ENCODE data around the gene SLC12A7. TPM values are rescaled to one million over a fixed set of nuclear protein-coding genes. Genes with fewer than 3 reads are reported as not detected.

Gene SLC12A7
- total RNA-seq, 2 donors from 2014 or later, result 58.9 to 61.6 TPM

- Mint-ChIP-seq H3K9me3 (no peaks in the 10 kb centered on the region), H3K27me3 (ENCODE audit: insufficient read depth) (no peaks in the 10 kb centered on the region), H3K27ac (no peak overlapping the region), H3K36me3 (ENCODE audit: low read depth) (no peaks in the 10 kb centered on the region), H3K4me3 (no peak overlapping the region), H3K4me1 (peaks cover 53% of the 10 kb centered on the region)
- no peak for DNase-seq
- no peaks in the 10 kb centered on the region for H3K27me3 ChIP-seq (ENCODE audit: control insufficient read depth, insufficient read depth, low read length, poor library complexity, severe bottlenecking)
- H3K4me1 ChIP-seq (ENCODE audit: control insufficient read depth, insufficient read depth, low read length), result peaks cover 36% of the 10 kb centered on the region
- no peak overlapping the region for H3K27ac ChIP-seq (ENCODE audit: low read depth, low read length)
- no peak for TF ChIP-seq CTCF (conservative IDR thresholded peaks at IDR 0.05)
- no peaks in the 10 kb centered on the region for H3K9me3 ChIP-seq (ENCODE audit: control insufficient read depth, low read length)
- peaks cover 9% of the 10 kb centered on the region for H3K36me3 ChIP-seq (ENCODE audit: control insufficient read depth, insufficient read depth, low read length)
- 84 to 87% methylated on average over 17 to 27 of the region's 27 CpGs for WGBS, 2 experiments (ENCODE audit: insufficient coverage in 1 of 2, insufficient read length in 1 of 2)
- H3K9ac ChIP-seq (ENCODE audit: extremely low read depth, low read length, poor library complexity, severe bottlenecking), result no peak overlapping the region
- no peak overlapping the region for H3K4me3 ChIP-seq (ENCODE audit: low read length)
Observed at GRCh38 chr5:1104327-1105006, 7.4 kb downstream of the SLC12A7 start.

- Histone ChIP-seq H3K27ac (ENCODE audit: low read depth, low read length) (no peak overlapping the region), H3K4me1 (ENCODE audit: control insufficient read depth, insufficient read depth, low read length) (peaks cover 37% of the 10 kb centered on the region), H3K27me3 (ENCODE audit: control insufficient read depth, insufficient read depth, low read length, poor library complexity, severe bottlenecking) (no peaks in the 10 kb centered on the region), H3K9me3 (ENCODE audit: control insufficient read depth, low read length) (no peaks in the 10 kb centered on the region), H3K36me3 (ENCODE audit: control insufficient read depth, insufficient read depth, low read length) (peaks cover 9% of the 10 kb centered on the region), H3K9ac (ENCODE audit: extremely low read depth, low read length, poor library complexity, severe bottlenecking) (no peak overlapping the region), H3K4me3 (ENCODE audit: low read length) (no peak overlapping the region)
- no peak overlapping the region for H3K4me3 Mint-ChIP-seq
- H3K36me3 Mint-ChIP-seq (ENCODE audit: low read depth), result no peaks in the 10 kb centered on the region
- H3K27me3 Mint-ChIP-seq (ENCODE audit: insufficient read depth), result no peaks in the 10 kb centered on the region
- TF ChIP-seq CTCF (conservative IDR thresholded peaks at IDR 0.05), result no peak
- peaks cover 54% of the 10 kb centered on the region for H3K4me1 Mint-ChIP-seq
- no peak for DNase-seq
- no peaks in the 10 kb centered on the region for H3K9me3 Mint-ChIP-seq
- 92% methylated on average over 25 to 33 of the region's 33 CpGs for WGBS, 2 experiments (ENCODE audit: insufficient coverage in 1 of 2, insufficient read length in 1 of 2)
- peak overlapping the region; percentile 56 for H3K27ac Mint-ChIP-seq
Observed at GRCh38 chr5:1103505-1104326, 8.1 kb downstream of the SLC12A7 start.

- no peaks in the 10 kb centered on the region for H3K27me3 ChIP-seq (ENCODE audit: control insufficient read depth, insufficient read depth, low read length, poor library complexity, severe bottlenecking)
- H3K4me1 ChIP-seq (ENCODE audit: control insufficient read depth, insufficient read depth, low read length), result peaks cover 35% of the 10 kb centered on the region
- Mint-ChIP-seq H3K27ac (peak overlapping the region; percentile 56), H3K4me1 (peaks cover 49% of the 10 kb centered on the region), H3K4me3 (no peak overlapping the region), H3K27me3 (ENCODE audit: insufficient read depth) (no peaks in the 10 kb centered on the region), H3K36me3 (ENCODE audit: low read depth) (no peaks in the 10 kb centered on the region), H3K9me3 (no peaks in the 10 kb centered on the region)
- TF ChIP-seq CTCF (conservative IDR thresholded peaks at IDR 0.05), result no peak
- H3K4me3 ChIP-seq (ENCODE audit: low read length), result no peak overlapping the region
- no peak for DNase-seq
- WGBS, 2 experiments (ENCODE audit: insufficient coverage in 1 of 2, insufficient read length in 1 of 2), result 88 to 91% methylated on average over 8 to 11 of the region's 11 CpGs
- no peak overlapping the region for H3K9ac ChIP-seq (ENCODE audit: extremely low read depth, low read length, poor library complexity, severe bottlenecking)
- no peak overlapping the region for H3K27ac ChIP-seq (ENCODE audit: low read depth, low read length)
- no peaks in the 10 kb centered on the region for H3K9me3 ChIP-seq (ENCODE audit: control insufficient read depth, low read length)
- H3K36me3 ChIP-seq (ENCODE audit: control insufficient read depth, insufficient read depth, low read length), result peaks cover 9% of the 10 kb centered on the region
Observed at GRCh38 chr5:1103093-1103492, 8.8 kb downstream of the SLC12A7 start.

Data from endodermal cell (in vitro differentiated cells).